ENCODE results near the gene SNX1. TPM values are rescaled to one million over a fixed set of nuclear protein-coding genes. Genes with fewer than 3 reads are reported as not detected.

Gene SNX1
- total RNA-seq, 4 donors from 2014 or later = 184 to 348 (median 211) TPM

GRCh38 chr15:64152507-64153387, 57.0 kb downstream of the SNX1 start:
- intact Hi-C loops (cut with DNase I) = loop anchor here (5.0 kb wide), 1 partner anchor 55 kb away; the partner anchor contains the start of gene SNX1
- 39 to 48% methylated on average over 11 to 18 of the region's 27 CpGs for whole genome bisulfite sequencing, 2 donors

GRCh38 chr15:64153480-64154367, 57.9 kb downstream of the SNX1 start:
- peaks cover 45 to 46% of the 10 kb centered on the region in 2 donors for H3K36me3 ChIP-seq

More at GRCh38 chr15:64152507-64153387, 57.0 kb downstream of the SNX1 start:
- H3K4me3 ChIP-seq (replicated peaks in 1 of 3) = peak overlapping the region; percentile 61 to 93 (median 69)
- H3K27me3 ChIP-seq = no peaks in the 10 kb centered on the region
- H3K9me3 ChIP-seq = no peaks in the 10 kb centered on the region
- no peak for TF ChIP-seq CTCF (IDR thresholded peaks at IDR 0.05)
- TF ChIP-seq POLR2A (IDR thresholded peaks at IDR 0.05) = no peak
- peaks cover 8 to 32% of the 10 kb centered on the region in 2 donors for H3K4me1 ChIP-seq
- peaks cover 35 to 36% of the 10 kb centered on the region in 2 donors for H3K36me3 ChIP-seq
- DNase-seq = peak; percentile 58 to 64
- peak overlapping the region; percentile 69 to 88 (median 87) for H3K27ac ChIP-seq

GRCh38 chr15:64155802-64156651, 60.2 kb downstream of the SNX1 start:
- H3K9me3 ChIP-seq = no peaks in the 10 kb centered on the region
- peaks cover 67 to 68% of the 10 kb centered on the region in 2 donors for H3K36me3 ChIP-seq
- no peak for DNase-seq
- peaks cover 27 to 52% of the 10 kb centered on the region in 2 donors for H3K4me1 ChIP-seq
- H3K27ac ChIP-seq = no peak overlapping the region
- 93 to 94% methylated on average over 15 of the region's 15 CpGs for WGBS, 2 donors
- no peak overlapping the region for H3K4me3 ChIP-seq (replicated peaks in 1 of 3)
- intact Hi-C loops (cut with DNase I) = no loop called here
- no peaks in the 10 kb centered on the region for H3K27me3 ChIP-seq
- TF ChIP-seq CTCF (IDR thresholded peaks at IDR 0.05) = no peak
- TF ChIP-seq POLR2A (IDR thresholded peaks at IDR 0.05) = no peak

More at GRCh38 chr15:64153480-64154367, 57.9 kb downstream of the SNX1 start:
- H3K27ac ChIP-seq = peak overlapping the region; percentile 69 to 88 (median 87)
- H3K9me3 ChIP-seq = no peaks in the 10 kb centered on the region
- H3K4me1 ChIP-seq = peaks cover 12 to 39% of the 10 kb centered on the region in 2 donors
- peak overlapping the region in 2 of 3 donors; percentile 69 to 93 for H3K4me3 ChIP-seq (replicated peaks in 1 of 3)
- DNase-seq = peak; percentile 90 to 94
- intact Hi-C loops (cut with DNase I) = loop anchor here (5.0 kb wide), 1 partner anchor 56 kb away; the partner anchor contains the start of gene SNX1
- TF ChIP-seq POLR2A (IDR thresholded peaks at IDR 0.05) = peak in 1 of 2 donors; percentile 44
- TF ChIP-seq CTCF (IDR thresholded peaks at IDR 0.05) = peak; percentile 92 to 99 (median 96)
- H3K27me3 ChIP-seq = no peaks in the 10 kb centered on the region
- 23 to 25% methylated on average over 9 to 12 of the region's 12 CpGs for WGBS, 2 donors

- intact Hi-C loops (cut with DNase I) = no loop called here
- no peaks in the 10 kb centered on the region for H3K9me3 ChIP-seq
- peak in 1 of 2 donors; percentile 4 for TF ChIP-seq POLR2A (IDR thresholded peaks at IDR 0.05)
- TF ChIP-seq CTCF (IDR thresholded peaks at IDR 0.05) = no peak
- H3K27ac ChIP-seq = no peak overlapping the region
- no peak overlapping the region for H3K4me3 ChIP-seq (replicated peaks in 1 of 3)
- peaks cover 71% of the 10 kb centered on the region in 2 donors for H3K36me3 ChIP-seq
- H3K4me1 ChIP-seq = peaks cover 35 to 57% of the 10 kb centered on the region in 2 donors
- 91% methylated on average over 16 of the region's 16 CpGs for WGBS, 2 donors
- H3K27me3 ChIP-seq = no peaks in the 10 kb centered on the region
- DNase-seq = peak in 1 of 2 donors; percentile 9
Observed at GRCh38 chr15:64156652-64157331, 61.0 kb downstream of the SNX1 start.
